Jurkat, Clone E6-1 (cell line): ENCODE data around the gene CREBBP.

ENCODE experiments used
- DNase-seq: peaks from one replicate; pipeline ENCODE4 v3.0.0-alpha.2; 2011; ENCODE audit warnings: low read depth, low spot score
- H3K4me3 ChIP-seq: 2 replicates; pipeline ENCODE4 v1.5.1; 2011; ENCODE audit warnings: mild to moderate bottlenecking, low read length, control low read depth, moderate library complexity

CREBBP gene

GRCh38 chr16:3882531-3882930, 2.0 kb upstream of the CREBBP start:
- no peak overlapping the region for H3K4me3 ChIP-seq

DNA sequence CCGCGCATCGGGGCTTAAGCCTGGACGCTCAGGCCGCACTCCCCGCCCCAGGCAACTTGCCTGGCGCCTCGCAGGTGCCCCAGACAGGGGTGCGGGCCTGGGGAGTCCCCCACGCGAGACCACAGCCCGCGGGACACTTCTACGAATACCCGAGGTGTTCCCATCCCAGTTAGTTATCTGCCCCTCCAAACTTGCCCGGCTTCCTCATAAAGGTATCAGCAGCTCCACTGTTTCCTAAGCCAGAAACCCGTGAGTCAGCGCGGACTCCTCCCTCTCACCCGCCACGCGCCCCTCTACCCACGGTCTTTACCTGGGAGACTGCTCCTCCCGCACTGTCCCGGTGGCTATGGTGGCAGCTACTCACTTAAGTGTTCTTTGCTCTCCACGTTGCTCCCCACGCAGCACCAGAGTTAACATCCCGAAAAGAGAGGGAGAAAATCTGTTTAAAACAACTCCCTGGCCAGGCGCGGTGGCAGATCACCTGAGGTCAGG, 1.0 kb upstream of the CREBBP start:
- DNase-seq, result no peak
- H3K4me3 ChIP-seq, result peak overlapping the region; percentile 55; the same call in 1 of the 2 replicates

More at GRCh38 chr16:3882531-3882930, 2.0 kb upstream of the CREBBP start:
- no peak for DNase-seq

DNA sequence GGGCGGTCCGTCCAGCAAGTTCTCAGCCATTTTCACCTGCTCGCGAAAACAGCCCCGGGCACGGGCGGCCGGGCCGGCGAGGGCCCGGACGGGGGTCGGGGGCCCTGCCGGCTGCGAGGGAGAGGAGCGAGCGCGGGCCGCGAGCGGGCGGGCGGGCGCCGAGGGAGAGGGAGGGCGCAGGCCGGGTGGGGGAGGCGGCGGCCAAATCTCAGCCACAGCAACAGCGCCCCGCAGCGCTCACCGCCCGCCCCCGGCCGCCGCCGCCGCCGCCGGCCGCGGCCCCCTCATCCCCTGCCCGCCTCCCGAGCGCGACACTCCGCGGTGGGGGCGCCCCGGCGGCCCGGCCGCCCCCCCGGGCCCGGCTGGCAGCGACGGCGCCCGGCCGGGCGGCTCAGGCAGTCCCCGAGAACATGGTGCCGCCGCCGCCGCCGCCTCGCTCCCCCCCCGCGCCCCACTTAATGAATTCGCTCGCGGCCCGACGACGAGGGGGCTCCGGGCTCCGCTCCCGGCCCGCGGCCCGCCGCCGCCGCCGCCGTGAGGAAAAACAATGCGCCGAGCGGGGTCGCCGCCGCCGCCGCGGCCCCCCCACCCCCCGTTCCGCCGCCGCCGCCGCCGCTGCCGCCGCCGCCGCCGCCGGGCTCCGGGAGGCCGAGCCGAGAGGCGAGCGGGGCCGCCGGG, 487 bp downstream of the CREBBP start:
- H3K4me3 ChIP-seq, result peak overlapping the region; percentile 62
- no peak for DNase-seq

DNA sequence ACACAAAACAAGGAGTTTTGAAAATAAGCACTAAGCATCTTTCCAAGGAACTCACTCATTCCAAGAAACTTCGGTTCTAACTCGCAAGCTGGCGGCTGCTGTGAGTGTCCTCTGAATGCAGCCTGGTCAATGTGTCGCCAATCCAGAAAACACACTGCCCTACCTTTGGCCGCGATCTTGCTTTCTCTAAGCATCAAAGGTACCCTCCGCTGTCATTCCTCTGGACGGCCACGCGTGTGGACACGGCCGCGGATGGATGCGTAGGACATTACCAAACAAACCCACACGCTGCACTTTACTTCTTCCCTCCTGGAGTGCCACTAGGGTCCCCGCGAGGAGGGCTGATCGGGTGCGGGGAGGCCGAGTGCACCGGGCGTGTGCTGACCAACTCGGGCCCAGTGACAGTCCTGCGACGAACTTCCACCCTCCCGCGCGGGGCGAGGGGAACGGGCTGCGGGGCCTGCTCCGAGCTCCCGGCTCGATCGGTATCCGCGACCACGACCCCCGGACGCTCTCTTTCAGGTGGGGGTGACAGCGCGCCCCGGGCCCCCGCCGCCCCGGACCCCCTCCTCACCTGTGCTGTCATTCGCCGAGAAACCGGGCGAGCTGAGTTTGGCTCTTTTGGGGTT, 1.1 kb downstream of the CREBBP start:
- DNase-seq, result no peak

GRCh38 chr16:3878610-3879009, 1.9 kb downstream of the CREBBP start:
- no peak overlapping the region for H3K4me3 ChIP-seq
- no peak for DNase-seq

More for the DNA sequence above, 1.1 kb downstream of the CREBBP start:
- H3K4me3 ChIP-seq, result peak overlapping the region; percentile 62

GRCh38 chr16:3876695-3877094, 3.8 kb downstream of the CREBBP start:
- no peak overlapping the region for H3K4me3 ChIP-seq

DNA sequence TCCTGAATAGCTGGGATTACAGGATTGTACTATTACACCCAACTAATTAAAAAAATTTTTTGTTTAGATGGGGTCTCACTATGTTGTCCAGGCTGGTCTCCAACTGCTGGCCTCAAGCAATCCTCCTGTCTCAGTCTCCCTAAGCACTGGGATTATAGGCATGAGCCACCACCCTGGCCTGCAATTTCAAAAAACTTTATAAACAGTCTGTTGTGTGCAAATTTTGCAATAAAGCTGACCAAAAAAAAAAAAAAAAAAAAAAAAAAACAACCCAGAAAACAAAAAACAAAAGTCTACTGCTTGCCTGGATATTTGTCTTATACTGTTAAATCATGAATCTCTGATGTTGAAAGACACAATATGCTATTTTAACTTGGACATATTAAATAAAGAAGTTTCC, 4.4 kb downstream of the CREBBP start:
- H3K4me3 ChIP-seq, result no peak overlapping the region
- DNase-seq, result no peak

More at GRCh38 chr16:3876695-3877094, 3.8 kb downstream of the CREBBP start:
- no peak for DNase-seq

GRCh38 chr16:3874794-3875692, 5.5 kb downstream of the CREBBP start:
- no peak for DNase-seq
- H3K4me3 ChIP-seq, result no peak overlapping the region

GRCh38 chr16:3874242-3874641, 6.3 kb downstream of the CREBBP start:
- no peak for DNase-seq

DNA sequence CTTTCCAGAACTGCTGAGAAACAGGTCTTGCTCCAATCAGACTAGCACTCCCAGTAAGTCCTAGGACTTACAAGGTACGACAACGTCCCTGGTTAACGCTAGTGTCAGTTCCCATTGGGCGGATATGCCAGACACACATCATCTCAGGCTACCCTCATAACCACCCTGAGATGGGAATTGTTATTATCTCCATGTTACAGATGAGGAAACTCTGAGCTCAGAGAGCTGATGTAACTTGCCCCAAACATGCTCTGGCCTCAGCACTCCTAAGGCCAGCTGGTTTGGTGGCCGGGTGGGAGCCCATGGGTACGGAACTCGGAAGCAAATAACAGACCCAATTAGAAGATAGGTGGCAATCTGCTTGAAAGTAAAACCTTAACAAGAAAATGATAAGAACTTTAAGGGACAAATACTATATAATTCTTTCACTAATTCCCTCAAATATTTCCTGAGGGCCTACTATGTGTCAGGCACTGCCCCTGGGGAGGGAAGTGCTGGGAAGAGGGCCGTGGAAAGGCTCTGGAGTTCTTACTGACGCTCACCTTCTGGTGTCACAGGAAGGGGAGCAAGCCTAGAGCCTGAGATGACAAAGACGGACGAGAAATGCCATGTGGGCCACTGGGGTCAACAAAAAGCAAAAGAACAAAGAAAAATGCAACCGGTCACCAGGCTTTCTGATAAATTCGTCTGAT, 6.9 kb downstream of the CREBBP start:
- no peak for DNase-seq
- no peak overlapping the region for H3K4me3 ChIP-seq

More at GRCh38 chr16:3874242-3874641, 6.3 kb downstream of the CREBBP start:
- no peak overlapping the region for H3K4me3 ChIP-seq

DNA sequence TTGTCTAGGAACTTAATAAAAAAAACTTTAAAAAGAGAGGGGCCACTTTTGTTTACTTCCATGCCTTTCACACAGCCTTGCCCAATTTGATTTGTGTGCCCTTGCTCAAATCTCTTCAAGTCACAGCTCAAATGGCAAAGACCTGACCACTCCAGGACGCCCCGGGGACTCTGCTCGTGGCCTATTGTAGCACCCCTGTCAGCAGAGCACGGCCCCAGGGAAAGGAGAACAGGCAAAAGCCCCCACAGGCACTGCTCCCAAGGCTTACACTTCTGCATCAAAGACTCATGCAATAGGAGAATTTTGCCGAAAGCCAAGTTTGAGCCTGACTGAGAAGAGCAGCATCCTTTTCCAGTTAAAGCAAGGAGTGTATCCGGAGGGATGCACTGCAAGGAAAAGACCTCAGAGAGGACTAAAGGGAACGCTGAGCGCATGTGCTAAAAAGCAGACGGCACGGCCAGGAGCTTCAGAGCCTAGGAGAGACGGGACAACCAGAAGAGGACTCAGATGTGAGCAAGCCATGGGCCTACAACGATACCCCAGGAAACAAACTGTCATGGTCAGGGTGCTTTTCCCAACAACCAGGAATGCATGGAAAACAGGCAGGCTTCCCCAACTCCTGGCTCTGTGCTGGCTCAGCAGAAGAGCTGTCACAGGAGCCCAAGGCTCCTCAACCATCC, 8.2 kb downstream of the CREBBP start:
- no peak overlapping the region for H3K4me3 ChIP-seq
- no peak for DNase-seq

- no peak for DNase-seq
- H3K4me3 ChIP-seq, result no peak overlapping the region
Measured at GRCh38 chr16:3868967-3869366, 11.5 kb downstream of the CREBBP start.

DNA sequence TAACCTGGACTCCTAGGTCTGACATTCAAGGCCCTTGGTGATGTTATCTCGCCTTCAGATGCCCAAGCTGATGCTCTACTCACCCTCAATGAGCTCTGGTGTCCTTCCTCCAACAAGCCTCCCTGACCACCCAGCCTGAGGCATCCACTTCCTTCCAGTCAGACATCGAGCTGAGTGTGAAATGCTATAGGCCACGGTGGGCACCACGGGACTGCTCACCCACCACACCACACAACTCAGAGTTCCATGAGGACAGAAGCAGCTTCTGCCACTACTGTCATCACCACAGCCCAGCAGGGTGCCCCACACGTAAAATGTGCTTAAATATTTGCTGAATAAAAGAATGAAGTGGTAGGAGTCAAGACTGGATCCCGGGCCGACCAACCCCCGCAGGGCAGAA, 12.0 kb downstream of the CREBBP start:
- H3K4me3 ChIP-seq, result no peak overlapping the region
- no peak for DNase-seq

DNA sequence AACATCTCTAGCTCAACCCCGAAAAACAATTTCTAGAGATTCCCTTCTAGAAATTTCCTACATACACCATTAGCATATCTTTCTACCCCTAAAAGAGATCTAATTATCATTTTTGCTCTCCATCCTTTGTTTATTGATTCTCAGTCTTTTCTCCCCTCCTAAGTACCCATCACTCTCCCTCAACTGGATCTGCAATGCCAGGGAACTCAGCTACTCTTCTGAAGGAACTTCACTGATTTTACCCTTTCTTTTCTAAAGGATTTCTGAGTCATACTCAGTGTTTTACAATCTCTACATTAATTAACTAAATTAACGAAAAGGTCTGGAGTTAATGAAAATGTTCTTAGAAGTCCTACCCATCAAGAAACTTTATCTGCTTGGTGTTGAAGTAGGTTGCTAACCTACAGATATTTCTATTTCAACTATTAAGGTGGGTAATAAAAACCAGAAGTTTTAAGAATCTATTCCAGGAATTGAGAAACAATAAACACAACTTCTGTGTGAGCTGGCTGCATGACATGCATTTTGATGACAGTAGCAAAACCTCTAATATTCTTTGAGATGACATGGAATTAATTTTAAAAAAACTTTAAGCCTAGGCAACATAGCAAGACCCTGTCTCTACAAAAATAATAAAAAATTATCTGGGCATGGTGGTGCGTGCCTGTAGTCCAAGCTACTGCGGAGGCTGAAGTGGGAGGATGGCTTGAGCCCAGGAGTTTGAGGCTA, 13.6 kb downstream of the CREBBP start:
- H3K4me3 ChIP-seq, result no peak overlapping the region
- DNase-seq, result no peak

GRCh38 chr16:3865241-3865640, 15.3 kb downstream of the CREBBP start:
- H3K4me3 ChIP-seq, result no peak overlapping the region
- DNase-seq, result no peak

- no peak overlapping the region for H3K4me3 ChIP-seq
- DNase-seq, result no peak
Measured at GRCh38 chr16:3864562-3864961, 16.0 kb downstream of the CREBBP start.

GRCh38 chr16:3863587-3863986, 16.9 kb downstream of the CREBBP start:
- H3K4me3 ChIP-seq, result no peak overlapping the region
- no peak for DNase-seq
